Mesodermal cell (in vitro differentiated cells): ENCODE measurements around the gene HNRNPAB.

Experiments used
- H3K27ac ChIP-seq: 2 replicates; pipeline ENCODE4 v1.7.0; 2013; ENCODE audit warnings: mild to moderate bottlenecking, low read depth, low read length, moderate library complexity; ENCODE audit not compliant: severe bottlenecking
- H3K36me3 ChIP-seq: 2 replicates; pipeline ENCODE4 v1.7.1; 2013; ENCODE audit warnings: mild to moderate bottlenecking, low read length, moderate library complexity; ENCODE audit not compliant: control insufficient read depth, insufficient read depth
- H3K4me1 ChIP-seq: one replicate; pipeline ENCODE4 v1.7.1; 2013; ENCODE audit warnings: mild to moderate bottlenecking, low read length; ENCODE audit not compliant: insufficient read depth, control insufficient read depth, poor library complexity, severe bottlenecking
- H3K4me3 ChIP-seq: 2 replicates; pipeline ENCODE4 v1.7.0; 2013; ENCODE audit warnings: low read length, control low read depth, mild to moderate bottlenecking; ENCODE audit not compliant: insufficient read depth, poor library complexity, severe bottlenecking; ENCODE audit errors: extremely low read depth
- H3K9me3 ChIP-seq: 2 replicates; pipeline ENCODE4 v1.7.1; 2013; ENCODE audit warnings: mild to moderate bottlenecking, low read length, moderate library complexity; ENCODE audit not compliant: control insufficient read depth
- WGBS, 2 experiments: methylation state at CpG; one replicate each; pipeline ENCODE4 v1.1.5; 2013; ENCODE audit warnings: missing lambda C conversion rate in 2 of 2; ENCODE audit not compliant: insufficient coverage in 2 of 2; 5-methylcytosine and 5-hydroxymethylcytosine counted together

HNRNPAB gene

GRCh38 chr5:178230879-178231538 lies 26.7 kb downstream of the HNRNPAB start:
- peaks cover 10% of the 10 kb centered on the region for H3K4me1 ChIP-seq
- peak overlapping the region; percentile 78 for H3K4me3 ChIP-seq
- peaks cover 11% of the 10 kb centered on the region for H3K9me3 ChIP-seq
- no peak overlapping the region for H3K27ac ChIP-seq
- peaks cover 54% of the 10 kb centered on the region for H3K36me3 ChIP-seq
- WGBS, 2 experiments: 97 to 98% methylated on average over 5 to 9 of the region's 9 CpGs

DNA sequence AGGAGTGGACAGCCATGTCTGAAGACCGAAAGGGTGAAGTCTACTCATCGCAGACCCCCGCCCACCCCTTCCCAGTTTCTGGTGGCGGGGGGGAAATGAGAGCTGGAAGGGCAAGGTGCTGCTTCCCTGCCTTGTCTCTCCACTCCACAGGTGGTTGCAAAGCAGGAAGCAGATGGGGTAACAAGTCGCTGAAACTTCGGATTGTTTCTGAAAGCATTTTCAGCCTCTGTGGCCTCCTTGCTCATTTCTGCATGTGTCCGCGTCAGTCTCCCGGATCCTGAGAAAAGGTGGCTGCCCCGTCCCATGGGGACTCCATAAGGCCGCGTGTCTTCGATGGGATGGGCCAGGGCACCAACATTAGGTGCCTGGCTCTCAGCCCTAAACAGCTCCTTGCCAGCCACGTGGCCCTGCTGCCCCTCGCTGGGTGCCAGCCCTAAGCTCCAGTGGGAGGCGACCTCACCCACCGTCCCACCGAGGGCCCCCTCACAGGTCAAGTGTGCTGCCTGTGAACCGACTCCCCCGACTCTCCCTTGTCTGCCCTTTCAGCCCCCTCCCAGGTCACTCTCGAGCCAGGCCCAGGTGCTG lies 27.3 kb downstream of the HNRNPAB start:
- Histone ChIP-seq H3K4me3 (peak overlapping the region; percentile 78), H3K27ac (peak overlapping the region; percentile 87)
- 41 to 44% methylated on average over 19 to 21 of the region's 21 CpGs for WGBS, 2 experiments

GRCh38 chr5:178232124-178232919 lies 28.0 kb downstream of the HNRNPAB start, which contains the start of gene PHYKPL:
Gene PHYKPL (minus strand): TSS chr5:178232802. CDS start chr5:178232550, 252 bp downstream.
- Histone ChIP-seq H3K4me3 (peak within 1 kb of the TSS; percentile 78), H3K9me3 (peaks cover 6% of the 10 kb centered on the region), H3K4me1 (peaks cover 10% of the 10 kb centered on the region), H3K36me3 (peaks cover 42% of the 10 kb centered on the region), H3K27ac (peak within 1 kb of the TSS; percentile 87)
- 1% methylated on average over 76 to 92 of the region's 102 CpGs for WGBS, 2 experiments

More for the DNA sequence above, 27.3 kb downstream of the HNRNPAB start:
- Histone ChIP-seq H3K4me1 (peaks cover 10% of the 10 kb centered on the region), H3K36me3 (peaks cover 49% of the 10 kb centered on the region), H3K9me3 (peaks cover 11% of the 10 kb centered on the region)

GRCh38 chr5:178232920-178233429 lies 28.6 kb downstream of the HNRNPAB start:
- WGBS, 2 experiments: 72 to 76% methylated on average over 8 to 11 of the region's 11 CpGs
- H3K4me3 ChIP-seq: peak overlapping the region; percentile 78
- H3K9me3 ChIP-seq: peaks cover 4% of the 10 kb centered on the region
- peaks cover 10% of the 10 kb centered on the region for H3K4me1 ChIP-seq
- peak overlapping the region; percentile 87 for H3K27ac ChIP-seq
- peaks cover 35% of the 10 kb centered on the region for H3K36me3 ChIP-seq

GRCh38 chr5:178234121-178234749 lies 29.9 kb downstream of the HNRNPAB start:
- WGBS, 2 experiments: 88 to 92% methylated on average over 2 to 4 of the region's 7 CpGs
- no peak overlapping the region for H3K4me3 ChIP-seq
- no peak overlapping the region for H3K27ac ChIP-seq
- H3K9me3 ChIP-seq: no peaks in the 10 kb centered on the region
- H3K4me1 ChIP-seq: peaks cover 14% of the 10 kb centered on the region
- peaks cover 23% of the 10 kb centered on the region for H3K36me3 ChIP-seq

DNA sequence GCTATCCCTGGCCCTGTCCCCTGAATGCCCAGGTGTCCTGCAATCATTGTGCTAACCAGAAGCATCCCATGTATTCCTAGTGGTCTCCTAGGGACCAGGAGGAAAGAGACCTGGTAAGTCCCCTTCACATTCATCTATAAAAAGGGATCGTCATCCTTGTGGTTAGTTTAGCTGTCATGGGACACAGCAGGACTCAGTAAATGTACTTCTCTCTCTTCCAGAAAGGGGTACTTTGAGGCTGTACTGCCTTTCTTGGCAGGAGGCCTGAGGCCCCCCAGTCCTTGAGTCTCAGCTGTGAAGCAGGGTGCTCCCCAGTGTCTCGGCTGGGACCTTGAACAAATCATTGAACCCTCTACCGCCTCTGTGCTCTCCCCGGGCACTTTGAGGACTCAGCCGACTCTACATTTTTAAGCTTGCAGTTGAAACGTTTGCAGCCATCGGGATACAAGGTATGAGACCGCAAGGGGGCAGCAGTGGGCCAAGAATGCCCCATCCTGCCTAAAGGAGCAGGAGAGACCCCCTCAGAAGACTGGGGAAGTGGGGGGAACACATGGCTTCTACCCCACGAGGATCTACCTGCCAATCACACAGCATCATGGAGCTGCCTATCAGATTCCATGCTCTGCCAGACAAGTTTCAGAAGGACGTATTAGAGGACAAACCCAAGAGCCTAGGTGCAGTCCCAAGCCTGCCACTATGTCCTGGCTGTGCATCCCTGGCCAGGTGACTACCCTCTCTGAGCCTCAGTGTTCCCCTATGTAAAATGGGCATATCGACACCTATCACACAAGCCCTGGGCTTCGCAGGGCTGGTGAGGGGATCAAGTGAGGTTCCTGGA lies 30.6 kb downstream of the HNRNPAB start:
- no peaks in the 10 kb centered on the region for H3K9me3 ChIP-seq
- 14 to 24% methylated on average over 8 to 9 of the region's 12 CpGs for WGBS, 2 experiments
- H3K27ac ChIP-seq: no peak overlapping the region
- peaks cover 17% of the 10 kb centered on the region for H3K4me1 ChIP-seq
- no peak overlapping the region for H3K4me3 ChIP-seq
- peaks cover 15% of the 10 kb centered on the region for H3K36me3 ChIP-seq

- 100% methylated on average over 2 of the region's 3 CpGs; no CpG with 5 or more reads in 1 of the 2 experiments for WGBS, 2 experiments
- no peak overlapping the region for H3K27ac ChIP-seq
- H3K36me3 ChIP-seq: peaks cover 9% of the 10 kb centered on the region
- H3K4me3 ChIP-seq: no peak overlapping the region
- H3K4me1 ChIP-seq: peaks cover 18% of the 10 kb centered on the region
- no peaks in the 10 kb centered on the region for H3K9me3 ChIP-seq
Measured at GRCh38 chr5:178235588-178235974, 31.2 kb downstream of the HNRNPAB start.

GRCh38 chr5:178236126-178236525 lies 31.8 kb downstream of the HNRNPAB start:
- H3K9me3 ChIP-seq: no peaks in the 10 kb centered on the region
- H3K4me1 ChIP-seq: peaks cover 12% of the 10 kb centered on the region
- WGBS, 2 experiments: 98 to 99% methylated on average over 7 to 9 of the region's 9 CpGs
- peaks cover 4% of the 10 kb centered on the region for H3K36me3 ChIP-seq
- no peak overlapping the region for H3K27ac ChIP-seq
- H3K4me3 ChIP-seq: no peak overlapping the region

- no peak overlapping the region for H3K4me3 ChIP-seq
- no peak overlapping the region for H3K27ac ChIP-seq
- peaks cover 7% of the 10 kb centered on the region for H3K4me1 ChIP-seq
- H3K9me3 ChIP-seq: no peaks in the 10 kb centered on the region
- 90 to 100% methylated on average over 2 of the region's 4 CpGs for WGBS, 2 experiments
- no peaks in the 10 kb centered on the region for H3K36me3 ChIP-seq
Measured at GRCh38 chr5:178236679-178237078, 32.3 kb downstream of the HNRNPAB start.
